Kidney epithelial cell (primary cell): ENCODE data around the gene ARFIP1. TPM values are rescaled to one million over a fixed set of nuclear protein-coding genes. Genes with fewer than 3 reads are reported as not detected.

Experiments used
- DNase-seq: peaks from one replicate; pipeline ENCODE4 v3.0.0-alpha.2; 2010; ENCODE audit warnings: low read depth
- H3K27me3 ChIP-seq: 2 replicates; pipeline ENCODE4 v1.6.0; 2011; ENCODE audit warnings: low read length; ENCODE audit not compliant: control insufficient read depth, insufficient read depth
- H3K36me3 ChIP-seq: 2 replicates; pipeline ENCODE4 v1.5.1; 2011; ENCODE audit warnings: low read length; ENCODE audit not compliant: control insufficient read depth, insufficient read depth
- H3K4me3 ChIP-seq: 2 replicates; pipeline ENCODE4 v1.5.1; 2011; ENCODE audit warnings: low read depth, mild to moderate bottlenecking, control low read depth, low read length
- CTCF ChIP-seq: IDR thresholded peaks from 2 replicates; pipeline ENCODE4 v1.5.1; 2011; ENCODE audit warnings: mild to moderate bottlenecking, moderate library complexity, low read length, control low read depth, inconsistent platforms; ENCODE audit not compliant: insufficient read depth, poor library complexity, severe bottlenecking
- total RNA-seq: library from RNA; depleted of rRNA; stranded (reverse); fragments of >200 nt; gene quantifications from 2 replicates; pipeline ENCODE4 v1.2.3, GENCODE V29; 2015

ARFIP1 gene
- total RNA-seq, 1 donor from 2014 or later = 34.2 TPM

- no peak for TF ChIP-seq CTCF
- no peak for DNase-seq
- H3K36me3 ChIP-seq = no peaks in the 10 kb centered on the region
These were observed 173.8 kb downstream of the ARFIP1 start for GRCh38 chr4:152953514-152953913.

GRCh38 chr4:152954741-152955140 lies 175.0 kb downstream of the ARFIP1 start:
- H3K36me3 ChIP-seq = no peaks in the 10 kb centered on the region
- H3K4me3 ChIP-seq = no peak overlapping the region
- no peaks in the 10 kb centered on the region for H3K27me3 ChIP-seq
- no peak for TF ChIP-seq CTCF
- no peak for DNase-seq

More at GRCh38 chr4:152953514-152953913, 173.8 kb downstream of the ARFIP1 start:
- no peaks in the 10 kb centered on the region for H3K27me3 ChIP-seq
- H3K4me3 ChIP-seq = no peak overlapping the region

- no peak for DNase-seq
- Histone ChIP-seq H3K27me3 (no peaks in the 10 kb centered on the region), H3K4me3 (no peak overlapping the region), H3K36me3 (no peaks in the 10 kb centered on the region)
- TF ChIP-seq CTCF = no peak
These were observed 176.4 kb downstream of the ARFIP1 start for GRCh38 chr4:152956147-152956546.

- no peak for TF ChIP-seq CTCF
- DNase-seq = no peak
- H3K4me3 ChIP-seq = no peak overlapping the region
- no peaks in the 10 kb centered on the region for H3K36me3 ChIP-seq
- H3K27me3 ChIP-seq = no peaks in the 10 kb centered on the region
These were observed 177.1 kb downstream of the ARFIP1 start for GRCh38 chr4:152956650-152957436.

GRCh38 chr4:152957437-152958171 lies 177.8 kb downstream of the ARFIP1 start:
- no peak for DNase-seq
- H3K27me3 ChIP-seq = no peaks in the 10 kb centered on the region
- no peaks in the 10 kb centered on the region for H3K36me3 ChIP-seq
- TF ChIP-seq CTCF = no peak
- H3K4me3 ChIP-seq = no peak overlapping the region

- no peak for DNase-seq
- Histone ChIP-seq H3K36me3 (no peaks in the 10 kb centered on the region), H3K27me3 (no peaks in the 10 kb centered on the region), H3K4me3 (no peak overlapping the region)
- no peak for TF ChIP-seq CTCF
These were observed 179.3 kb downstream of the ARFIP1 start for GRCh38 chr4:152959080-152959479.
